ENCODE measurements around the gene LPIN2. TPM values are rescaled to one million over a fixed set of nuclear protein-coding genes. Genes with fewer than 3 reads are reported as not detected.

LPIN2 gene, protein sequence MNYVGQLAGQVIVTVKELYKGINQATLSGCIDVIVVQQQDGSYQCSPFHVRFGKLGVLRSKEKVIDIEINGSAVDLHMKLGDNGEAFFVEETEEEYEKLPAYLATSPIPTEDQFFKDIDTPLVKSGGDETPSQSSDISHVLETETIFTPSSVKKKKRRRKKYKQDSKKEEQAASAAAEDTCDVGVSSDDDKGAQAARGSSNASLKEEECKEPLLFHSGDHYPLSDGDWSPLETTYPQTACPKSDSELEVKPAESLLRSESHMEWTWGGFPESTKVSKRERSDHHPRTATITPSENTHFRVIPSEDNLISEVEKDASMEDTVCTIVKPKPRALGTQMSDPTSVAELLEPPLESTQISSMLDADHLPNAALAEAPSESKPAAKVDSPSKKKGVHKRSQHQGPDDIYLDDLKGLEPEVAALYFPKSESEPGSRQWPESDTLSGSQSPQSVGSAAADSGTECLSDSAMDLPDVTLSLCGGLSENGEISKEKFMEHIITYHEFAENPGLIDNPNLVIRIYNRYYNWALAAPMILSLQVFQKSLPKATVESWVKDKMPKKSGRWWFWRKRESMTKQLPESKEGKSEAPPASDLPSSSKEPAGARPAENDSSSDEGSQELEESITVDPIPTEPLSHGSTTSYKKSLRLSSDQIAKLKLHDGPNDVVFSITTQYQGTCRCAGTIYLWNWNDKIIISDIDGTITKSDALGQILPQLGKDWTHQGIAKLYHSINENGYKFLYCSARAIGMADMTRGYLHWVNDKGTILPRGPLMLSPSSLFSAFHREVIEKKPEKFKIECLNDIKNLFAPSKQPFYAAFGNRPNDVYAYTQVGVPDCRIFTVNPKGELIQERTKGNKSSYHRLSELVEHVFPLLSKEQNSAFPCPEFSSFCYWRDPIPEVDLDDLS
- 15.7 and 16.3 TPM in 2 replicates for polyA plus RNA-seq (2013)

DNA sequence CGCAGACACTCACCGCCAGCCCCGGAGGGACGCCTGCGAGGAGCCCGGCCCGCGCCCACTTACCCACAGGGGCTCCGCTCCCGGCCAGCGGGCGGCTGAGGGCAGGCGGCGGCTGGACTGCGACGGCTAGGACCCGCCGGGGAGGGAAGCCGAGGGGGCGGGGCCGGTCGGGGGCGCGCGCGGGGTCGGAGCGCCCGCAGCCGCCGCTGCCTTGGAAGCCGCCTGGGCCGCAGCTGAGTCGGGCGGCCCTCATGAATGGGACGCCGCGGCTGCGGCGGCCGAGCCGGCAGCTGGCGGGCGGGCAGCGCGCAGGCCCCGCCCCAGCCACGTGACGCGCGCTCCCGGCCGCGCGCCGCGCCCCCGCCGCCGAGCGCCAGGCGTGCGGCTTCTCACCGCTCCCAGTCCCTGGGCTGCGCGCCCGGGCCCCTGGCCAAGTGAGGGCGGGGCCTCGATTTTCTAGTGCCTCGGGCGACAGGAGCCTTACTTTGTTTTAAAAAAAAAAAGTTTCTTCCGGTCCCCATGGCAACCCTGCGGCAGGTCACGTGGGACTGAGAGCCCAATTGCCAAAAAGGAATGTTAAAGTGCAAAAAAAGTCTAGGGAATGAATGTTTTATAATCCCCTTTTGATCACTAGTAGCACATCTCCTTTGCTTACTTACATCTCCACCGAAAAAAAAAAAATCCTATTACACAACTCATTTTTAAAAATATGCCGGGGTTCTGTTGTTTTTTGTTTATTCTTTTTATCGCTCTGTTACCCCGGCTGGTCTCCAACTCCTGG lies at the start of gene LPIN2:
Gene LPIN2 (minus strand): TSS at position 121 of the 781 bp plus-strand sequence. CDS start 52,304 bp downstream, outside the sequence.
- H3K4me2 ChIP-seq (ENCODE audit: low read length): peak within 1 kb of the TSS; percentile 83
- peak within 1 kb of the TSS; percentile 61 for H3K4ac ChIP-seq (ENCODE audit: low read depth, low read length)
- H3K23ac ChIP-seq (ENCODE audit: low read length): no peak within 1 kb of the TSS
- no peak within 1 kb of the TSS for H2BK12ac ChIP-seq (ENCODE audit: low read length)
- H3K27me3 ChIP-seq (ENCODE audit: insufficient read depth, low read length): no peaks in the 10 kb centered on the region
- H3K36me3 ChIP-seq (ENCODE audit: control insufficient read depth in 1 of 2, insufficient read depth in 2 of 2, low read length in 2 of 2): peaks cover 2 to 4% of the 10 kb centered on the region in 2 experiments
- H3K79me2 ChIP-seq (ENCODE audit: control insufficient read depth, insufficient read depth, low read length, poor library complexity): peaks cover 5% of the 10 kb centered on the region
- peak; percentile 98 to 100 for DNase-seq
- H4K12ac ChIP-seq (ENCODE audit: low read depth, low read length): peak within 1 kb of the TSS; percentile 56
- H3K4me1 ChIP-seq (ENCODE audit: control insufficient read depth in 1 of 2, insufficient read depth in 2 of 2, low read length in 2 of 2): peaks cover 6 to 9% of the 10 kb centered on the region in 2 experiments
- H2AFZ ChIP-seq (ENCODE audit: insufficient read depth, low read length, poor library complexity): peak within 1 kb of the TSS; percentile 50
- H3K27ac ChIP-seq (ENCODE audit: low read depth, low read length): peak within 1 kb of the TSS; percentile 94
- peaks cover 9% of the 10 kb centered on the region for H3K79me1 ChIP-seq (ENCODE audit: low read length)
- H3K9ac ChIP-seq (ENCODE audit: low read length): peak within 1 kb of the TSS; percentile 82
- peak within 1 kb of the TSS; percentile 90 for H4K8ac ChIP-seq (ENCODE audit: low read depth, low read length)
- peak within 1 kb of the TSS; percentile 96 for H2BK120ac ChIP-seq (ENCODE audit: insufficient read depth, low read length, poor library complexity)
- no peaks in the 10 kb centered on the region for H3K9me3 ChIP-seq (ENCODE audit: insufficient read depth, low read depth, low read length)
- H4K91ac ChIP-seq (ENCODE audit: low read depth, low read length): peak within 1 kb of the TSS; percentile 84
- no CpG with 5 or more reads among the region's 78 CpGs for WGBS (ENCODE audit: extremely low coverage, insufficient coverage, insufficient read length)
- no peak within 1 kb of the TSS for H2AK5ac ChIP-seq (ENCODE audit: low read length)
- H2BK5ac ChIP-seq (ENCODE audit: low read depth, low read length, poor library complexity): peak within 1 kb of the TSS; percentile 90
- peak within 1 kb of the TSS; percentile 88 for H3K4me3 ChIP-seq (ENCODE audit: low read depth, low read length)
- peak within 1 kb of the TSS; percentile 86 for H3K18ac ChIP-seq (ENCODE audit: low read length)
- H3K14ac ChIP-seq (ENCODE audit: low read length): peak within 1 kb of the TSS; percentile 91

DNA sequence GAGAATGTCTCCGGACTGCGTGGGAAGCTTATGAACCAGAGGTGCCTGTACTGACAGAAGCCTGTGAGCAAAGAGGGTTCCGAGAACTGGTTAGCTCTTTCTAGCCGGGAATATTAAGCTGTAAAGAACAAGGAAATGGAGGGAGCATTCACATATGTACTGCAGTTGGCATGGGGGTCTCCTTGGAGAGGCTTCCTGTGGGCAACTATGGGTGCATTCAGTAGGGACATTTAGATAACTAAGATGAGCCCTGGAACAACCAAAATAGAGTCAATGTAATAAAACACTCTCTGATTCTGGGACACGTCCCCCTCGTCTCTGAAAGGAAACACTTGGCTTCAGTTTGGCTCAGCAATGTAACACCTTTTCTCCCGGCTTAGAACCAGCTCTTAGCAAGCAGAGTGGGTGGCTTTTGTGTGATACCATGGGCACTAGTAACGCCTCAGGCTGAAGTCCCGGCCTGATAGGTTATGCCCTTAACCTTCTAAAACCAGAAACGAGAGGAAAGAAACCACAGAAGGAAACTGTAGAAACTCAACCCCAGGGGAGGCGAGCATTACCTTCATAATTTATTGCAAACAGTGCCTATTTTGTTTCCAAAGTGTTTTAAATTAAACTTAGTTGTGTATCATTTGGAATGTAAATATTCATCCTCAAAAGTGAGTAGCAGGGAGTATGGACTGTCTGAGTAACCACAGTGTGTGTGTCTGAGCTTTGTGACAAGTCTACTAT lies 48.8 kb upstream of the LPIN2 start:
- Histone ChIP-seq H3K27me3 (ENCODE audit: insufficient read depth, low read length) (no peaks in the 10 kb centered on the region), H3K79me2 (ENCODE audit: control insufficient read depth, insufficient read depth, low read length, poor library complexity) (no peaks in the 10 kb centered on the region), H3K27ac (ENCODE audit: low read depth, low read length) (no peak overlapping the region), H3K18ac (ENCODE audit: low read length) (no peak overlapping the region), H2AK5ac (ENCODE audit: low read length) (no peak overlapping the region), H3K9me3 (ENCODE audit: insufficient read depth, low read depth, low read length) (peaks cover 2% of the 10 kb centered on the region), H3K79me1 (ENCODE audit: low read length) (peaks cover 2% of the 10 kb centered on the region), H2BK120ac (ENCODE audit: insufficient read depth, low read length, poor library complexity) (no peak overlapping the region), H3K36me3 (ENCODE audit: control insufficient read depth in 1 of 2, insufficient read depth in 2 of 2, low read length in 2 of 2) (no peaks in the 10 kb centered on the region), H2BK5ac (ENCODE audit: low read depth, low read length, poor library complexity) (no peak overlapping the region), H3K4me1 (ENCODE audit: control insufficient read depth in 1 of 2, insufficient read depth in 2 of 2, low read length in 2 of 2) (no peaks in the 10 kb centered on the region), H2AFZ (ENCODE audit: insufficient read depth, low read length, poor library complexity) (no peak overlapping the region), H3K4me2 (ENCODE audit: low read length) (no peak overlapping the region), H3K4ac (ENCODE audit: low read depth, low read length) (no peak overlapping the region), H3K4me3 (ENCODE audit: low read depth, low read length) (no peak overlapping the region), H3K9ac (ENCODE audit: low read length) (no peak overlapping the region), H2BK12ac (ENCODE audit: low read length) (no peak overlapping the region), H4K91ac (ENCODE audit: low read depth, low read length) (no peak overlapping the region), H3K23ac (ENCODE audit: low read length) (no peak overlapping the region), H4K8ac (ENCODE audit: low read depth, low read length) (no peak overlapping the region), H4K12ac (ENCODE audit: low read depth, low read length) (no peak overlapping the region), H3K14ac (ENCODE audit: low read length) (no peak overlapping the region)
- no peak for DNase-seq
- WGBS (ENCODE audit: extremely low coverage, insufficient coverage, insufficient read length): no CpG with 5 or more reads among the region's 11 CpGs

DNA sequence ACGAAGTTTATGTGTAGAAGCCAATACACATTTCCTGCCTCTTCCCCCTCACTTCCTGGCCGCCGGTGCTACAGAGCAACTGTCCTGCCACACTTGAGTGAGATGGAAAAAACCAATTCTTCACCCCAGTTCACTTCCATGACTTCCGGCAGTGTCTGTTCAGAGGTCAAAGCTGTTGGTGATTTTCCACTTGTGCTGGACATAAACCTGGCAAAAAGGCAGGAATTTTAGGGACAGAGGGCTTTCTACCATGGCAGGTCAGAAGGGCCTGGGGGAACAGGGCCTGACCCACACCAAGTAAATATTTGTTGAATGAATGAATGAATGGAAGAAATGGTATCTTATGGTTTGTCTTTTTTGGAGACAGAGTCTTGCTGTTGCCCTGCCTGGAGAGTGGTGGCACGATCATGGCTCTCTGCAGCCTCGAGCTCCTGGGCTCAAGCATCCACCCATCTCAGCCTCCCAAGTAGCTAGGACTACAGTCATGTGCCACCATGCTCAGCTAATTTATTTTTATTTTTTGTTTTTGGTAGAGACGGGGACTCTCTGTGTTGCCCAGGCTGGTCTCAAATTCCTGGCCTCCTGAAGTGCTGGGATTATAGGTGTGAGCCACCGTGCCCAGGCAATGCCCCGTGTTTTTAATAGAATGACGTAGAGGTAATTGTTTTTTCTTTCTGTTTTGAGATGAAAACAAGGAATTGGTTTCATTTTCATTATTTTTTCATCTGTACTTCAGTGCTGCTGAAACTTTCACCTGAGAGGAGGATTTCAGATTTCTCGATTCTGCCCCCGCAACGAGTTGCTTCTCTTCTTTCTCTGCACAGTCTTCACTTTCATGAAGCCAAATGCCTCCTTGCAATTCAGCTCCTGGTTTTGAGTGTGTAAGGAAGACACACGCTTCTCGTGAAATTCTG lies 48.0 kb upstream of the LPIN2 start:
- no CpG with 5 or more reads among the region's 15 CpGs for whole genome bisulfite sequencing (ENCODE audit: extremely low coverage, insufficient coverage, insufficient read length)

More for the DNA sequence above, 48.0 kb upstream of the LPIN2 start:
- Histone ChIP-seq H4K12ac (ENCODE audit: low read depth, low read length) (no peak overlapping the region), H2BK5ac (ENCODE audit: low read depth, low read length, poor library complexity) (no peak overlapping the region), H3K4ac (ENCODE audit: low read depth, low read length) (no peak overlapping the region), H2AK5ac (ENCODE audit: low read length) (no peak overlapping the region), H3K36me3 (ENCODE audit: control insufficient read depth in 1 of 2, insufficient read depth in 2 of 2, low read length in 2 of 2) (no peaks in the 10 kb centered on the region), H4K91ac (ENCODE audit: low read depth, low read length) (peak overlapping the region; percentile 11), H3K23ac (ENCODE audit: low read length) (no peak overlapping the region), H2BK12ac (ENCODE audit: low read length) (peak overlapping the region; percentile 71), H3K79me2 (ENCODE audit: control insufficient read depth, insufficient read depth, low read length, poor library complexity) (no peaks in the 10 kb centered on the region), H3K9me3 (ENCODE audit: insufficient read depth, low read depth, low read length) (peaks cover 2% of the 10 kb centered on the region), H2AFZ (ENCODE audit: insufficient read depth, low read length, poor library complexity) (no peak overlapping the region), H3K79me1 (ENCODE audit: low read length) (peaks cover 2% of the 10 kb centered on the region), H4K8ac (ENCODE audit: low read depth, low read length) (no peak overlapping the region), H3K27ac (ENCODE audit: low read depth, low read length) (no peak overlapping the region), H2BK120ac (ENCODE audit: insufficient read depth, low read length, poor library complexity) (no peak overlapping the region), H3K9ac (ENCODE audit: low read length) (no peak overlapping the region), H3K4me1 (ENCODE audit: control insufficient read depth in 1 of 2, insufficient read depth in 2 of 2, low read length in 2 of 2) (no peaks in the 10 kb centered on the region), H3K4me2 (ENCODE audit: low read length) (no peak overlapping the region), H3K4me3 (ENCODE audit: low read depth, low read length) (no peak overlapping the region), H3K27me3 (ENCODE audit: insufficient read depth, low read length) (no peaks in the 10 kb centered on the region), H3K14ac (ENCODE audit: low read length) (no peak overlapping the region), H3K18ac (ENCODE audit: low read length) (no peak overlapping the region)
- no peak for DNase-seq

Data from trophoblast cell (in vitro differentiated cells and primary cell).